Mesendoderm (in vitro differentiated cells): ENCODE measurements around the gene ASIC2.

ENCODE experiments used
- DNase-seq: peaks from one replicate; pipeline ENCODE4 v3.0.0; 2013
- H2AK5ac ChIP-seq: 2 replicates; pipeline ENCODE4 v1.6.1; 2013; ENCODE audit warnings: low read length, inconsistent platforms
- H2BK120ac ChIP-seq: 2 replicates; pipeline ENCODE4 v1.6.1; 2013; ENCODE audit warnings: low read depth, mild to moderate bottlenecking, low read length, moderate library complexity, mixed read lengths
- H2BK15ac ChIP-seq: replicated peaks from 2 replicates; pipeline ENCODE4 v1.6.1; 2013; ENCODE audit warnings: low read depth, mild to moderate bottlenecking, moderate library complexity
- H2BK5ac ChIP-seq: 2 replicates; pipeline ENCODE4 v1.6.1; 2013; ENCODE audit warnings: low read length, inconsistent platforms
- H3K18ac ChIP-seq: 2 replicates; pipeline ENCODE4 v1.6.1; 2013; ENCODE audit warnings: mild to moderate bottlenecking, low read length, mixed read lengths
- H3K23ac ChIP-seq: one replicate; pipeline ENCODE4 v1.6.1; 2013; ENCODE audit warnings: low read length
- H3K27ac ChIP-seq: 2 replicates; pipeline ENCODE4 v1.5.1; 2013; ENCODE audit warnings: low read depth, mild to moderate bottlenecking, inconsistent platforms, low read length, moderate library complexity
- H3K27me3 ChIP-seq: 2 replicates; pipeline ENCODE4 v1.6.1; 2013; ENCODE audit warnings: low read length, control low read depth, mild to moderate bottlenecking, inconsistent platforms; ENCODE audit not compliant: insufficient read depth, poor library complexity
- H3K36me3 ChIP-seq: 2 replicates; pipeline ENCODE4 v1.6.1; 2013; ENCODE audit warnings: low read length, inconsistent platforms; ENCODE audit not compliant: control insufficient read depth, insufficient read depth
- H3K4ac ChIP-seq: one replicate; pipeline ENCODE4 v1.6.1; 2013; ENCODE audit warnings: low read depth, mild to moderate bottlenecking, low read length, moderate library complexity
- H3K4me1 ChIP-seq: 2 replicates; pipeline ENCODE4 v1.6.1; 2013; ENCODE audit warnings: low read depth, low read length, inconsistent platforms; ENCODE audit not compliant: control insufficient read depth
- H3K4me2 ChIP-seq: 2 replicates; pipeline ENCODE4 v1.6.1; 2013; ENCODE audit warnings: low read length
- H3K4me3 ChIP-seq: 2 replicates; pipeline ENCODE4 v1.5.1; 2013; ENCODE audit warnings: mild to moderate bottlenecking, low read length
- H3K56ac ChIP-seq: one replicate; pipeline ENCODE4 v1.6.1; 2013; ENCODE audit warnings: low read length
- H3K79me1 ChIP-seq: 2 replicates; pipeline ENCODE4 v1.6.1; 2013; ENCODE audit warnings: low read length, inconsistent platforms
- H3K79me2 ChIP-seq: 2 replicates; pipeline ENCODE4 v1.6.1; 2013; ENCODE audit warnings: mild to moderate bottlenecking, low read length; ENCODE audit not compliant: control insufficient read depth, insufficient read depth
- H3K9ac ChIP-seq: 2 replicates; pipeline ENCODE4 v1.6.1; 2013; ENCODE audit warnings: low read length, inconsistent platforms
- H4K5ac ChIP-seq: one replicate; pipeline ENCODE4 v1.6.1; 2013; ENCODE audit warnings: low read length
- H4K8ac ChIP-seq: one replicate; pipeline ENCODE4 v1.6.1; 2013; ENCODE audit warnings: low read depth, mild to moderate bottlenecking, control low read depth, low read length, moderate library complexity
- WGBS: extraction: QIAGEN DNeasy Blood & Tissue Kit; methylation state at CpG from one replicate; pipeline ENCODE4 v1.1.7; 2013; ENCODE audit warnings: low lambda C conversion rate, missing lambda C conversion rate; ENCODE audit not compliant: insufficient coverage; ENCODE audit errors: extremely low coverage; 5-methylcytosine and 5-hydroxymethylcytosine counted together

Gene ASIC2

GRCh38 chr17:33164169-33164881 is 128.8 kb downstream of the ASIC2 start:
- Histone ChIP-seq H4K8ac (no peak overlapping the region), H3K36me3 (no peaks in the 10 kb centered on the region), H3K4me2 (no peak overlapping the region), H3K79me2 (no peaks in the 10 kb centered on the region), H2AK5ac (no peak overlapping the region), H3K27me3 (no peaks in the 10 kb centered on the region), H3K27ac (no peak overlapping the region), H3K4me1 (no peaks in the 10 kb centered on the region), H3K79me1 (no peaks in the 10 kb centered on the region), H3K4me3 (no peak overlapping the region), H2BK5ac (no peak overlapping the region), H3K9ac (no peak overlapping the region), H2BK15ac (no peak overlapping the region), H3K23ac (no peak overlapping the region), H3K4ac (no peak overlapping the region), H3K18ac (no peak overlapping the region), H4K5ac (no peak overlapping the region), H2BK120ac (no peak overlapping the region), H3K56ac (no peak overlapping the region)
- DNase-seq: no peak
- no CpG with 5 or more reads among the region's 8 CpGs for WGBS

DNA sequence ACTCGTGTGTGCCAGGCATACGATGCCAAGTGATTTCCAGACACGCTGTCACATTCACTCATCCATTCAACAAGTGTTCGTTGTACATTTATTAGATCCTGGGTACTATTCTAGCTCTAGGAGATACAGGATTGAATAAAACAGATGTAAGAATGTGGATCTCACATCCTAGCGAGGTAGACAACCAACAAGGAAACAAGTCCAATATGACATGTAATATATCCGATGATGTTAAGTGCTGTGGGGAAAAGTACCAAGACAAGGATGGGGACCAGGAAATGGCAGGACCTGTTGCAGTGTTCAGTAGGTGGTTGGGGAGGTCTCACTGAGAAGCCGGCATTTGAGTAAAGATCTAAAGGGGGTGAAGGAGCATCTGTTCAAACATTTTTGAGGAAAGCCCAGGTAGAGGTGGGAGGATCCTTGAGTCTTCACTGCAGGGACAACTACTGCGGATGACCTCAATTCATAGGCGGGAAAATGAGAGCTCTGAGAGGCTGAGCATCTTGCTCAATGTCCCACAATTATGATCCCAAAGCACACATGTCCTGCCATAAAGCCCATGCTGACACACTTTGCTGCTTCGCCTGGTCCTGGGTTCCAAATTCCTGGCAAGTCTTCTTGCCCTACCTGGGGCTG is 129.4 kb downstream of the ASIC2 start:
- WGBS: no CpG with 5 or more reads among the region's 10 CpGs
- no peak overlapping the region for H3K23ac ChIP-seq
- no peak overlapping the region for H2AK5ac ChIP-seq
- no peak overlapping the region for H2BK15ac ChIP-seq
- no peaks in the 10 kb centered on the region for H3K79me2 ChIP-seq
- no peaks in the 10 kb centered on the region for H3K36me3 ChIP-seq
- no peak overlapping the region for H4K8ac ChIP-seq
- H4K5ac ChIP-seq: no peak overlapping the region
- H3K56ac ChIP-seq: no peak overlapping the region
- no peak overlapping the region for H2BK120ac ChIP-seq
- DNase-seq: no peak
- H3K9ac ChIP-seq: no peak overlapping the region
- H3K4me3 ChIP-seq: no peak overlapping the region
- H3K27me3 ChIP-seq: no peaks in the 10 kb centered on the region
- H2BK5ac ChIP-seq: no peak overlapping the region
- H3K27ac ChIP-seq: no peak overlapping the region
- H3K4ac ChIP-seq: no peak overlapping the region
- no peaks in the 10 kb centered on the region for H3K79me1 ChIP-seq
- no peak overlapping the region for H3K4me2 ChIP-seq
- H3K4me1 ChIP-seq: no peaks in the 10 kb centered on the region
- no peak overlapping the region for H3K18ac ChIP-seq

DNA sequence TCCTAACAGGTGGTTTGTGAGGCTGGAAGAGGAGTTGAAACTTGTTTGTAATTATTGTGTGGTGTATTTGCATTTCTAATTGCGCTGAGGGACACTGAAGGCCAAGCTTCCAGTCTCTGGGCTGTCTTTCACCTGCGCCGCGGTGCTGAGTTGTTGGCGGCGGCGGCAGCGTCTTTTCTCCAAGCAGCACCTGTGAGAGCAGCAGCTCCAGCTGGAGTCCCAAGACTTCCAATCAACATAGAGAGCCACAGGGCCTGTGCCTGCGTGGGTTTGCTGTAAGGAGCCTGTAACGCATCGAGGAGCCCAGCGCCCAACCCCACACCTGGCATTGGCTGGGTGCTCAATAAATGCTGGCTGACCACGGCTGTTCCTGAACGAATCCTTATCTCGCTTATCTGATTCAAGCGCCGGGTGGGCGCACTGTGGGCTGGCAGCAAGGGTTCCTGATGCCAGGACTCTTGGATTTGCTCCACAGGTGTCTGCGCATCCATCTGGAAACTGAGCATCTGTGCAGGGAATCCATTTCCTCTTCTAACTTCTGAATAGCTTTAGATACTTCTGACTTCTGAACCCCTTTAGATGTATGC is 138.1 kb downstream of the ASIC2 start:
- Histone ChIP-seq H3K79me1 (no peaks in the 10 kb centered on the region), H3K4me1 (peaks cover 3% of the 10 kb centered on the region), H3K27me3 (no peaks in the 10 kb centered on the region), H3K36me3 (no peaks in the 10 kb centered on the region), H2BK5ac (no peak overlapping the region), H4K8ac (no peak overlapping the region), H2BK120ac (no peak overlapping the region), H3K23ac (no peak overlapping the region), H2AK5ac (no peak overlapping the region), H3K18ac (no peak overlapping the region), H3K27ac (no peak overlapping the region), H3K9ac (no peak overlapping the region), H4K5ac (no peak overlapping the region), H3K4me3 (no peak overlapping the region), H2BK15ac (no peak overlapping the region), H3K4me2 (no peak overlapping the region), H3K4ac (no peak overlapping the region), H3K56ac (no peak overlapping the region), H3K79me2 (no peaks in the 10 kb centered on the region)
- no CpG with 5 or more reads among the region's 19 CpGs for WGBS
- no peak for DNase-seq

GRCh38 chr17:33152783-33153182 is 140.3 kb downstream of the ASIC2 start:
- no peak overlapping the region for H3K4me3 ChIP-seq
- WGBS: no CpG with 5 or more reads among the region's 7 CpGs
- no peak overlapping the region for H3K23ac ChIP-seq

DNA sequence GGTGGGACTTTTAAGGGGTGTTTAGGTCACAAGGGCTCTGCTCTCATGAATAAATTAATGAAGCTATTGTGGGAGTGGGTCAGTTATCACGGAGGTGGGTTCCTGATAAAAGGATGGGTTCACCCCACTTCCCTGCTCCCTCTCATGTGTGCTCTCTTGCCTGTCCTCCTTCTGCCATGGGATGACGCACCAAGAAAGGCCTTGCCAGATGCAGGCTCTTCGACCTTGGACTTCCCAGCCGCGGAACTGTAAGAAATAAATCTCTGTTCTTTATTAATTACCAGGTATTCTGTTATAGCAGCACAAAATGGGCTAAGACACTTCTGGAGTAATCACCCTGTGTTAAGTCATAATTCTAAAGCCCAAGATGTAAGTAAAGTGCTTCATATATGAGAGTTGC is 141.5 kb downstream of the ASIC2 start:
- Histone ChIP-seq H4K8ac (no peak overlapping the region), H3K4me2 (no peak overlapping the region)

More at GRCh38 chr17:33152783-33153182, 140.3 kb downstream of the ASIC2 start:
- Histone ChIP-seq H2BK5ac (no peak overlapping the region), H3K4me1 (peaks cover 3% of the 10 kb centered on the region), H3K9ac (no peak overlapping the region), H3K4ac (no peak overlapping the region), H3K18ac (no peak overlapping the region), H2AK5ac (no peak overlapping the region), H3K27me3 (no peaks in the 10 kb centered on the region), H3K79me2 (no peaks in the 10 kb centered on the region), H4K5ac (no peak overlapping the region), H3K4me2 (no peak overlapping the region), H3K27ac (no peak overlapping the region), H3K36me3 (no peaks in the 10 kb centered on the region), H3K56ac (no peak overlapping the region), H2BK120ac (no peak overlapping the region), H2BK15ac (no peak overlapping the region), H3K79me1 (no peaks in the 10 kb centered on the region), H4K8ac (no peak overlapping the region)
- DNase-seq: no peak

More for the DNA sequence above, 141.5 kb downstream of the ASIC2 start:
- Histone ChIP-seq H3K4me3 (no peak overlapping the region), H3K79me1 (no peaks in the 10 kb centered on the region), H3K79me2 (no peaks in the 10 kb centered on the region), H3K56ac (no peak overlapping the region), H4K5ac (no peak overlapping the region), H3K27ac (no peak overlapping the region), H3K9ac (no peak overlapping the region), H3K4ac (no peak overlapping the region), H3K27me3 (no peaks in the 10 kb centered on the region), H2BK120ac (no peak overlapping the region), H2BK5ac (no peak overlapping the region), H3K23ac (no peak overlapping the region), H2BK15ac (no peak overlapping the region), H3K4me1 (peaks cover 3% of the 10 kb centered on the region), H2AK5ac (no peak overlapping the region), H3K18ac (no peak overlapping the region), H3K36me3 (no peaks in the 10 kb centered on the region)
- no CpG with 5 or more reads among the region's 5 CpGs for WGBS
- DNase-seq: no peak
